Activated gamma-delta T cell (primary cell): ENCODE results near the gene ZNF30.
"Not testable (repeated sequence)": the region's sequence is repeated elsewhere in the genome, so short reads cannot be mapped to it uniquely, and the experiment has no call there.

ENCODE experiments used
- DNase-seq: peaks from one replicate; lab custom pipeline; 2025; lab: John Stamatoyannopoulos, UW
- total RNA-seq, 2 donors: gene quantifications; one replicate each; lab custom pipeline; 2026; lab: John Stamatoyannopoulos, UW

Gene ZNF30
- total RNA-seq: 13.5 to 16.4 reads per million in 2 donors

DNA sequence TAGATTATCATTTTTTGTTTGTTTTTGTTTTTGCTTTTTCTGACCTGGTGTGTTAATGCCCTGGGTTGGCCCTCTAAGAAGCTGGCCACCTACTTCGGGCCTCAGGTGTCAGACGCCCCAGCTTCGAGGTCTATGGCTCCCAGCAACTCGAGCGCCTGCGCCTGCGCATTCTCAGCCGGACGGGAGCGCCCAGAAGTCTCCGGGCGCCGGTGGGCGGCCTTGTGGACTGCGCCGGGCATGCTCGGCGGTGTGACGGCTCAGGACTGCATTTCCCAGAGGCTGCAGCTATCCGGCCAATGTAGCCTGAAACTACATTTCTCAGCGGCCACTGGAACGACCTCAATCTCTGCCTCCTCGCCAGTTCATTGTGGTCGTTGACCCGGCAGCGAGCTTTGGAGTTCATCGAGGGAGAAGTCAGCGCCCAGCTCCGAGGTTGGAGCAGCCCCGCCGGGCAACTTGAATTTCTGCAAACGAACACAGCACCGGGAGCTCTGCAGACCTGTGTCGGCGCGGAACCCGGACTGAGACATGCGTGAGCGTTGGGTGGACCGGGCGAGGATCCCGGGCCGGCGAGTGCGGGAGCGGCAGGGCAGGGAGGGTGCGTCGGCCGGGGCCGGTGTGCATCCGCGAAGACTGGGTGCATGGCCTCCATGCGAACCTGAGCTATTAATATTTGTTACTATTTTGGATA is at the start of gene ZNF30:
TSS of gene ZNF30 (plus strand) at position 219 of the 691 bp plus-strand sequence. CDS start 3,045 bp downstream, outside the sequence.
- peak; percentile 59 for DNase-seq

DNA sequence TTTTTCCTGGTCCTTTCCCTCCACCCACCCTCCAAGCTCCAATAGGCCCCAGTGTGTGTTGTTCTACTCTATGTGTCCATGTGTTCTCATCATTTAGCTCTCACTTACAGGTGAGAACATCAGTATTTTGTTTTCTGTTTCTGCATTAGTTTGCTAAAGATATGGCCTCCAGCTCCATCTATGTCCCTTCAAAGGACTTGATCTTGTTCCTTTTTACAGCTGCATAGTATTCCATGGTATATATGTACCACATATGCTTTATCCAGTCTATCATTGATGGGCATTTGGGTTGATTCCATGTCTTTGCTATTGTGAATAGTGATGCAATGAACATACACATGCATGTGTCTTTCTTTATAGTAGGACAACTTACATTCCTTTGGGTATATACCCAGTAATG is 47.1 kb upstream of the ZNF30 start:
- DNase-seq: no peak

DNA sequence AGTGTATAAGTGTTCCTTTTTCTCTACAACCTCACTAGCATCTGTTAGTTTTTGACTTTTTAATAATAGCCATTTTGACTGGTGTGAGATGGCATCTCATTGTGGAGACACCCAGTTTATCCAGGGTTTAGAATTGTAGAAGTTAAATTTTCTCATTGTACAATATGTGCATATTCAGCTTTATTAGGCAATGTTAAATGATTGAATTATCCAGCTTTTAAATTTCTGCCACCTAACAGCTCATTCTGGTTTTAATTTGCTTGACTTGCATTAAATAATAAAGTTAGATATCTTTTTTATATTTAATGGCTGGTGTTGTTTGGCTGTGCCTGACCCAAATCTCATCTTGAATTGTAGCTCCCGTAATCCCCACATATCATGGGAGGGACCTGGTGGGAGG is 46.7 kb upstream of the ZNF30 start:
- DNase-seq: no peak

DNA sequence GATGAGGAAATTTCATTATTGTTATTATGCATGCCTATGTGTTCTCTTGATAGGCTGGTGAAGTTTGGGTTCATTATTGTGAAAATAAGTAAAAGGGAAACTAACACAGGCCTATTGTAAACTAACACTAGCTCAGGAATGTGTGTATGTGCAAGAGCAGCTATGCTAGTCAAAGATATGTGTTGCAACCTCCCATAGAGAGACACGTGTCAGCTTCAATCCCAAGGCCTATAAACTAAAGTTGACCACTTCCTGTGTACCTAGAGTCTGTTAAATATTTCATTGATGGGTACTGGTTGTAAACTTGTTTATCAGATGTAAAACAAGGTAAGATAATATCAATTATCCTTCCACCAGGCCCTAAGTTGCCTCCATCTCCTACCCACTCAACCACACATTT is 44.7 kb upstream of the ZNF30 start:
- no peak for DNase-seq

DNA sequence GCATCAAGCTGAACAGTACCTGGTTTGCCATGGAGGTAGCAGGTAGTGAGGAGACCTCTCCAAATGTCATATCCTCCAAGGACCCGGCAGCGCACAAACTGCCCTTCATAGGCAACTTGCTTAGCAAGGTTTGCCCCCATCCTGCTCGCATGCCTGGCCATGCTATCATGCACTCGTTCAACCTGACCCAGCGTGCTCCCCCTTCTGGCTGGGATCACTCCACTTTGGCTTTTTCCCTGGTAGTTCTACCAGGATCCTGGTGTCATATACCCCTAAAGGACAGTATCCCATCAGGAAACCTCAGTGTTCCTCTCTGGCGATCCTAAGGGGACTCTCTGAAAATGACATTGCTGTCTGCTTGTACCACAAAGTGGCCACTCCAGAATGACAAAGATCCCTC is 38.6 kb upstream of the ZNF30 start:
- DNase-seq: no peak

DNA sequence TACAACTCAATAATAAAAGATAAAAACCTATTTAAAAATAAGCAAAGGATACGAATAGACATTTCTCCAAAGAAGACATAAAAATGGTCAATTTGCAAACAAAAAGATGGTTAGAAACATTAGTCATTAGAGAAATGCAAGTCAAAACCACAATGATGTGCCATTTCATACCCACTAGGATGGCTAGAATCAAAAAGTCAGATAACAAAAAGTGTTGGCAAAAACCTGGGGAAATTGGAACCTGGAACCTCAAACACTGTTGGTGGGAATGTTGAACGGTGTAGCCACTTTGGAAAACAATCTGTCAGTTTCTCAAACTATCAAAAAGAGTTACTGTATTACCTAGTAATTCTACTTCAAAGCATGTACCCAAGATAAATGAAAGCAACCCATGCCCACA is 26.5 kb upstream of the ZNF30 start:
- DNase-seq: no peak

DNA sequence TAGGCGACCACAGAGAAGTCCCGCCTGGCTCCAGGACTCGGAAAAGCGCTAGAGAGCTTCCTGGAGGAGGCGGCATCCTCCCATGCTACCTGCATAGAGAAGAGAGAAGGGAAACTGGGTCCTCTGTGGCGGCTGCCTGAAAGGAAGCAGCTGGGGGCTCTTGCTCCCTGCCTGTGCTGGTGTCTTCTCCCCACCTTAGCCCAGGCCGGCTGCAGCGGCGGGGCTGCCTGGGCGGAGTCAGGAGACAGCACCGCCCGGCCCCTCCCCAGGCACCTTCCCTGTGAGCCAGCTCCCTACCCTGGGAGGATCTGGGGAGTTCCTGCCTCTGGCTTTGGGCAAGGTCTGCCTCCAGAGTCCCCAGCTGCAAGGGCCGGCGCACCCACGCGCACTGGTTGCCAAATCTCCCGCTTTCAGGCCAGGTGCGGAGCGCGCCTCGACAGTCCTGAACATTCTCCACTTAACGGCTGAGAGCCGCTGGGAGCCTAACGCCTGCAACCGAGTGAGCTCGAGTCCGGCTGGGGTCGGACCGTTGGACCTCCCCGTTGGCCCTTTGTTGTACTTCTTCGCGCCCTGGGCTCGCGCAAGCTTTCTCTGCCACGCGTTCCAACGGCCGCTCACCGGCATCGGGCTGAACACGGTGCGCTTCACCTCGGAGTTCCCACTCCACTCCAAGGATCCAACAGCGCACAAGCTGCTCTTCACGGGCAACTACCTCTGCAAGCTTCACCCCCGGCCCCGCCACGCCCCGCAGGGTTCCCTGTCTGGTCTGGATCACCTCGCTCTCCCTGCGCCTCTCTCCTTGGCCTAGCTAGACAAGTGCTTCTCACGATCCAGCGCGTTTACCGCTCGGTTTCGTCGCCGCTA is 21.8 kb upstream of the ZNF30 start:
- DNase-seq: no peak

DNA sequence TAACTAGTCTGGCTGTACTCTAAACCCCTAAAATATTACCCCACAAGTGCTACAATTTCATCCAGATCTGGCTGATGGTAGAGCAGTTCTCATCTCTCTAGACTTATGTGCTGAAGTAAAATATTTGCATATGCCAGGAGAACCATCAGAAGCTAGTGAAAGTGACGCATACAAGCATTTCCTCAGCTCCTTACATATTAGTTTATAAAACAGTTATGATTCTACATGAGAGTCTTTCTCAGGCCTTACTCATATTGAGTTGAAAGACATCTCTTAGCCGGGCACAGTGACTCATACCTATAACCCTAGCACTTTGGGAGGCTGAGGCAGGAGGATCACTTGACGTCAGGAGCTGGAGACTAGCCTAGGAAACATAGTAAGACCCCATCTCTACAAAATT is 15.9 kb upstream of the ZNF30 start:
- DNase-seq: no peak

DNA sequence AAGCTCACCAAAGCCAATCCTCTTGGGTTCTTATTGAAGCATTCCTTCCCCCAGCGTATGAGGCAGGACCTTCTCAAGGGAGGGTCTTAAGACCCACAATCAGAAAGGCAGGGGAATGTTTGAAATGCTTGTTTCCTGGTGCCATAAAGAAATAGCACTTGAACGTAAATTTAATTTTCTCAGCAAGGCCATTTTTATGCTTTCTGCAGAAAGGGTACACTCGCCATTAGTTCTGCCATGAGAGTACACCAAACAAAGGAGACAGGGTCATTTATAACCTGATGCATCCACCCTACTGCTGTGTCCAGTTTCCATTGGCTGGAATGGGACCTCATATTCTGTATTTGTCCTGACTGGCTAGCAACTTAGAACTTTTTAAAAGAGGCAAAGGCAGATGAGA is 9.6 kb upstream of the ZNF30 start:
- DNase-seq: not testable (repeated sequence)

DNA sequence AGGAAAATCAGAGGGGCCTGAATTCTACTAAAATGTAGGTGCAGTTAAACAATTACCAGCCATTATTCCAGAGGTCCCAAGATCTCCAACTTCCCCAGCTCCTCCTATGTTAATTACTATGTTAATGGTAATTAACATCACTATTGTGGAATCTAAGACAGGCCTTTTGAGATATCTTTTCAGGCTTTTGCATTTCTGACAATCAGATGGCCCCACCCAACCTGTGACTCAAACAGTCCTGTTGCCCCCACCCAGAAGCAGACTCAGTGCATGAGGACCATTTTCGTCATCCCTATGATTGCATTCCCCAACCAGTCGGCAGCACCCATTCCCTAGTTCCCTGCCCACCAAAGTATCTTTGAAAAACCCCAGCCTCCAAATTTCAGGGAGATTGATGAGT is 8.5 kb upstream of the ZNF30 start:
- no peak for DNase-seq

DNA sequence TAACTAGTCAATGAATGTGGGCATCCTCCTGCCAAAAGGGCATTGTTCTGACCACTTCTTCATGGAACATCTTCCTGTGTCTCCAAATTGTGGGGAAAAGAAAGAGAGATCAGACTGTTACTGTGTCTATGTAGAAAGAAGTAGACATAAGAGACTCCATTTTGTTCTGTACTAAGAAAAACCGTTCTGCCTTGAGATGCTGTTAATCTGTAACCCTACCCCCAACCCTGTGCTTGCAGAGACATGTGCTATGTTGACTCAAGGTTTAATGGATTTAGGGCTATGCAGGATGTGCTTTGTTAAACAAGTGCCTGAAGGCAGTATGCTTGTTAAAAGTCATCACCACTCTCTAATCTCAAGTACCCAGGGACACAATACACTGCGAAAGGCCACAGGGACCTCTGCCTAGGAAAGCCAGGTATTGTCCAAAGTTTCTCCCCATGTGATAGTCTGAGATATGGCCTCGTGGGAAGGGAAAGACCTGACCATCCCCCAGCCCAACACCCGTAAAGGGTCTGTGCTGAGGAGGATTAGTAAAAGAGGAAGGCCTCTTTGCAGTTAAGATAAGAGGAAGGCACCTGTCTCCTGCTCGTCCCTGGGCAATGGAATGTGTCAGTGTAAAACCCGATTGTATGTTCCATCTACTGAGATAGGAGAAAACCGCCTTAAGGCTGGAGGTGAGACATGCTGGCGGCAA is 6.5 kb upstream of the ZNF30 start:
- not testable (repeated sequence) for DNase-seq

DNA sequence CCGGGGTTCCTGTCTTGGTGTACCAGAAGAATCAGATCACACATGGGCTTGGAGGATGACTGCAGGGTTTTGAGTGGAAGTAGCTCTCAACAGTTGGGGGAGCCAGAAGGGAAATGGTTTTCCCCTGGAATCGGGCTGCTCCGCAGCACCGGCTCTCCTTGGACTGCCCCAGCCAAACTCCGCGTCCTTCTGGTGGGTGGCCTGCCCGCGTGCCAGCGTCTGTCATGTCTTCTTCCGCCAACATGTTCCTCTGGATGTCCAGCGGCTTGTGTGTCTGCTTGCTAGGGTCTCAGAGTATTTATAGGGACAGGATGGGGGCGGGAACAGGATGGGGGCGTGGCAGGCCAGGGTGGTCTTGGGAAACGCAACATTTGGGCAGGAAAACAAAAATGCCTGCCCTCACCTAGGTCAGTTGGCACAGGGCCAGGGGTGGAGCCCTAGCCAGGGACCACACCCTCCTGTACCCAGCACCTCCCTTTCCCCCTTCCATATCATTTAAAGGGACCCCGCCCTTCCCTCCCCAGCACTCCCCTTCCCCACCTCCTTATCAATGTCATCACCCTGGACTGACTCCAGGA is 1.3 kb upstream of the ZNF30 start:
- no peak for DNase-seq

DNA sequence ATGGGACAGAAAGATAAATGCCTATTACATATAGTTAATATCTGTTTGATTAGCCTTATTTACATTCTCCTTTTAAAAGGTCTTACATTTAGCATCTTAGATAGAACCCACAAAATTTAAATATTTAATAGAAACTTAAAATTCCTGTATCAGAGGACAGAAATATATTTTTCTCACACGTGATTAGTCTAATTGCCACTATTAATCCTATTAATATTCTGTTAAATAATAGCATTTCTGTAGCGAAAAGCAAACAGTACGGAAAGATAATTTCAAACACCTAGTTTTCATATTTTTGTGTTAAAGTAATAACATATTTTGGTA is 380 bp upstream of the ZNF30 start:
- DNase-seq: no peak

DNA sequence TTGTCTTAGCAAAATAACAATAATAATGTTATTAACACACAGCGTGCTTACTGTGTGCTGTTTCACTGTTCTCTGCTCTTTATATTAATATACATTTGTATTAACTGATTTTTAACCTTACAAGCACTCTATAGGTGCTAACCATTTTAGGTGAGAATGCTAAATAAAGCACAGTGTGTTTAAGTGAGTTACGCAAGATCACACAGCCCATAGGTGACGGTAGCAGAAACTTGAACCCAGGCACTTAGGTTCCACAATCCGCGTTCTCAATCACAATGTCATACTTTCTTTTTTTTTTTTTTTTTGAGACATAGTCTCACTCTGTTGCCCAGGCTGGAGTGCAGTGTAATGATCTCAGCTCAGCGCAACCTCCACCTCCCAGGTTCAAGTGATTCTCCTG is 5.8 kb downstream of the ZNF30 start:
- DNase-seq: no peak

DNA sequence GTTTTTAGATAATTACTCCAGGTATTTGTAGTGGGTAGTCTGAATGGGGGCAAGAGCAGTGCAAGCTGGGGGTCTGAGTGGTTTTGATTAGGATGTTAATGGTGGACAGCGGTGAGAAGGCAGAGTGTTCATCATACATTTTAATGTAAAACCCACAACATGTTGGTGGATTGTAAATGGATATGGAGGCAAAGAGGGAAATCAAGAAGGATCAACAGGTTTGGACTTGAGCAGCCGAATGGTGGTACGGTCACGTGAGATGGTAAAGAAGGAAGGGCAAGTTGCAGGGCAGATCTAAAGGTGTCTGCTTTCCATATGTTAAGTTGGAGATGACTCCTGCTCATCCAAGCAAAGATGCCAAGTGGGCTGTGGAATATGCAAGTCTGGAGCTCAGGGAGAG is 9.5 kb downstream of the ZNF30 start:
- no peak for DNase-seq

DNA sequence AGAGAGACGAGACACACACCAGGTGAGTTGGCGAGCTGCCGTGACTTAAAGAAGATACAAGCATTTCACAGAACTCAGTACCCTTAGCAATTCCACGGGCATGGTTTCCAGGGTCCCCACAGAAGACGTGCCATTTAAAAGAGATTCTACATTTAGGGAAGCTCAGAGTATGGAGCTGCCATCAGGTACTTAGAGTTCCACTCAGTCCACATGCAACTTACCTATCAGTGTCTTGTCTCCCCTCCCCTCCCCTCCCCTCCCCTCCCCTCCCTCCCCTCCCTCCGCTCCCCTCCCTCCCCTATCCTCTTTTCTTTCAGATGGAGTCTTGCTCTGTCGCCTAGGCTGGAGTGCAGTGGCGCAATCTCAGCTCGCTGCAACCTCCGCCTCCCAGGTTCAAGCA is 12.2 kb downstream of the ZNF30 start:
- no peak for DNase-seq

DNA sequence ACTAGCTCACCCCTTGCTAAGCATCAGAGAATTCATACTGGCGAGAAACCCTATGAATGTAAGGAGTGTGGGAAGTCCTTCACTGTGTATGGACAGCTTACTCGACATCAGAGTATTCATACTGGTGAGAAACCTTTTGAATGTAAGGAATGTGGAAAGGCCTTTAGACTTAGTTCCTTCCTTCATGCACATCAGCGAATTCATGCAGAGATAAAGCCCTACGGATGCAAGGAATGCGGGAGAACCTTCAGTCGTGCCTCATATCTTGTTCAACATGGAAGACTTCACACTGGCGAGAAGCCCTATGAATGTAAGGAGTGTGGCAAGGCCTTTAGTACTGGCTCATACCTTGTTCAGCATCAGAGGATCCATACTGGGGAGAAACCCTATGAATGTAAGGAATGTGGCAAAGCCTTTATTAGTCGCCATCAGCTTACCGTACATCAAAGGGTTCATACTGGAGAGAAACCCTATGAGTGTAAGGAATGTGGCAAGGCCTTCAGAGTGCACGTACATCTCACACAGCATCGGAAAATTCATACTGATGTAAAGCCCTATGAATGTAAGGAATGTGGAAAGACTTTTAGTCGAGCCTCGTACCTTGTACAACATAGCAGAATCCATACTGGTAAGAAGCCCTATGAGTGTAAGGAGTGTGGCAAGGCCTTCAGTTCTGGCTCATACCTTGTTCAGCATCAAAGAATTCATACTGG is 17.3 kb downstream of the ZNF30 start:
- DNase-seq: no peak

DNA sequence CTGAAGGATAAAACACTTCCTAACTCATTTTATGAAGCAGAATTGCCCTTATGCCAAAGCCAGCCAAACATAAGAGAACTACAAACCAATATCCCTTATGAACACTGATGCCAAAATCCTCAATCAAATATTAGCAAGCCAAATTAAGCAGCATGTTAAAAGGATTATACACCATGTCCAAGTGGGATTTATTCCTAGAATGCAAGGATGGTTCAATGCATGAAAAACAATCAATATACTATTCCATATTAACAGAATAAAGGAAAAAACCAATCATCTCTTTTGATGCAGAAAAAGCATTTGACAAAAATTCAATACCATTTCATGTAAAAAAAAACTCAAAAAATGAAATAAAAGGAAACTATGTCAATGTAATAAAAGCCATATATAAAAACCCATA is 26.4 kb downstream of the ZNF30 start:
- no peak for DNase-seq

DNA sequence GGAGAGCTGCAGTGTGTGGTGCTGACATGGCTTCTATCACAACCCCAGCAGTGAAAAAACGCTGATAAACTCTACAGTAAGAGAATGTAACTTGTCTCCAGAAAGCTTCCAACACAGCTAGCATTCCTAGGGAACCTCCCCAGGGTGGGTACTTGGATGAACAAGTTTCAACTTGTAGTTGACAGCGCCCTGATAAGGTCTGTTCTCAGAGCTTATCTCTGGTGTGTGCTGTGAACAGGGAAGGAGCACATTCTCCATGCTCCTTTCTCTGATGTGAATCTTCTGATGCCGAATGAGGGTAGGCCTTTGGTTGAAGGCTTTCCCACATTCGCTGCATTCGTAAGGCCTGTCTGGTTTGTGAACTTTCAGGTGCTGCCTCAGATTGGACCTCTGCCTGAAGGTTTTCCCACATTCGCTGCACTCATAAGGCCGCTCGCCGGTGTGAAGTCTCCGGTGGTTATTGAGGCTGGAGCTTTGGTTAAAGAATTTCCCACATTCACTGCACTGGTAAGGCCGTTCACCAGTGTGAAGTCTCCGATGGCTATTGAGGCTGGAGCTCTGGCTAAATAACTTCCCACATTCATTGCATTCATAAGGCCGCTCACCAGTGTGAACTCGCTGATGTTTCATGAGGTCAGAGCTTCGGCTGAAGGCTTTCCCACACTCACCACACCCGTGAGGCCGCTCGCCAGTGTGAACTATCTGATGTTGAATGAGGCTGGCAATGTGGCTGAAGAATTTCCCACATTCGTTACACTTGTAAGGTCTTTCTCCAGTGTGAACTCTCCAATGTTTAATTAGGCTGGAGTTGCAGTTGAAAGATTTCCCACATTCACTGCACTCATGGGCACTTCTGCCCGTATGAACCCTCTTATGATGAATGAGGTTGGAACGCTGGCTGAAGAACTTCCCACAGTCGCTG is 31.4 kb downstream of the ZNF30 start:
- DNase-seq: no peak

DNA sequence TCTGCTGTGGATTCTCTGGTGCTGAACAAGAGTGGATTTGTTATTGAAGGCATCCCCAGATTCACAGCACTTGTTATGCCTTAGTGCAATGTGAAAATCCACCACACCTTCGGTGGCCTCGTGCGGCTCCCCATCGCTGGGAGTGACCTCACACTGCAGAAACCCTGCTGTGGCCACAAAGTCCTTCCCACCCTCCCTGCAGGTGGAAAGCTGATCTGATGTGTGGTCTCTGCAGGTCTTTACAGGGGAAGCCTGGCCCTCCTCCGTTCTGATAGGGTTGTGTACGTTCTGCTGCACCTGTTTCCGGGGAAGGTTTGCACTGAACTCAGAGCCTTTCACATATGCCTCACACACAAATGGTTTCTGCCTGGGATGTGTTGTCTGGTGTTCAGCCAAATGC is 32.3 kb downstream of the ZNF30 start:
- no peak for DNase-seq
